OCI-LY3 (cell line): ENCODE measurements around the gene ELK1.

Source experiments
- EZH2phosphoT487 ChIP-seq: fragments of 200-600 bp; shearing (Covaris generic); IDR thresholded peaks from 2 replicates; pipeline ENCODE4 v1.6.1; 2018; ENCODE audit warnings: antibody characterized with exemption, mixed run types, low read depth
- TF ChIP-seq, protein P1 (sequence below): fragments of 200-600, 300-600 bp; sonication (generic); IDR thresholded peaks from 2 replicates; pipeline ENCODE4 v1.5.1; 2014; ENCODE audit warnings: antibody characterized with exemption, low read length, low read depth

DNA sequence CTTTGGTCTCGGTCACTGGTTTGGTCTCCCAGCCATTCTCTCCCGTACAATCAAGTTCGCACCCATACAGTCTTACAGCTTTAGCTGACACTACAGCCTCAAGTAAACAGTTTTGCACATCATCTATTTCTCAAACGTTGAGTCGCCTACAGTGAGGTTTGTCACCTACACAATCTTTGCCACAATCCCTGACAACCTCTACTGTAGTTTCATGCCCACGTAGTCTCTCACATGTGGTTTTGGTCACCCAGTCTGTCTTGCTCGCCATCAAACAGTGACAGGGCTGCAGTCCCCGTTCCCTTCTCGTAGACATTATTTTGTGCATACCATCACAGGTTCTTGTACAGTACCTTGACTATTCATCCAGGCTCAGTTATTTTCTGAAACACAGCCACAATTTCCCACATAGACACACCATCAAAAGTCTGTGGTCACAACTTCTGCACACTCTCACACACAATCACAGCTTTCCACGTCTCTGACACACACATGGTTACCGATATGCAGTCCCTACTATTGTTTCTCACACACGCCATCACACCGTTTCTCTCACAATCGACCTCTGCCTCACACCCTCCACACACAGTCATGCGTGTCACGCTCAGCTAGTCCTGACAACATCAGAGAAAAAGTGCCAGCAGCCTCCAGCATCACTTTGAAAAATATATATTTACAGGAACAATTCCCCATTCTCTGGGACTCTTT, 15.3 kb downstream of the ELK1 start:
- TF ChIP-seq, protein P1, sequence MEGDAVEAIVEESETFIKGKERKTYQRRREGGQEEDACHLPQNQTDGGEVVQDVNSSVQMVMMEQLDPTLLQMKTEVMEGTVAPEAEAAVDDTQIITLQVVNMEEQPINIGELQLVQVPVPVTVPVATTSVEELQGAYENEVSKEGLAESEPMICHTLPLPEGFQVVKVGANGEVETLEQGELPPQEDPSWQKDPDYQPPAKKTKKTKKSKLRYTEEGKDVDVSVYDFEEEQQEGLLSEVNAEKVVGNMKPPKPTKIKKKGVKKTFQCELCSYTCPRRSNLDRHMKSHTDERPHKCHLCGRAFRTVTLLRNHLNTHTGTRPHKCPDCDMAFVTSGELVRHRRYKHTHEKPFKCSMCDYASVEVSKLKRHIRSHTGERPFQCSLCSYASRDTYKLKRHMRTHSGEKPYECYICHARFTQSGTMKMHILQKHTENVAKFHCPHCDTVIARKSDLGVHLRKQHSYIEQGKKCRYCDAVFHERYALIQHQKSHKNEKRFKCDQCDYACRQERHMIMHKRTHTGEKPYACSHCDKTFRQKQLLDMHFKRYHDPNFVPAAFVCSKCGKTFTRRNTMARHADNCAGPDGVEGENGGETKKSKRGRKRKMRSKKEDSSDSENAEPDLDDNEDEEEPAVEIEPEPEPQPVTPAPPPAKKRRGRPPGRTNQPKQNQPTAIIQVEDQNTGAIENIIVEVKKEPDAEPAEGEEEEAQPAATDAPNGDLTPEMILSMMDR = no peak
- TF ChIP-seq EZH2phosphoT487 = no peak
